ENCODE measurements around the gene MYO7A. TPM values are rescaled to one million over a fixed set of nuclear protein-coding genes. Genes with fewer than 3 reads are reported as not detected.

The MYO7A gene
- total and polyA plus RNA-seq, 2 of the 8 experiments (the other 6 are each of a cell fraction or from before 2014, with no cell fraction given), result 1.5 to 1.9 TPM

- ChIA-PET CTCF (ENCODE audit: partially characterized antibody) (interaction anchor here (1.0 to 11.6 kb wide), 11 partner anchors 13 to 359 kb away, joined by 3 to 297 read pairs (median 23); partner anchors contain the start of genes CAPN5, MYO7A and OMP), POLR2A (ENCODE audit: partially characterized antibody) (no interaction called here)
- WGBS, 2 experiments (ENCODE audit: extremely low coverage in 1 of 2, insufficient coverage in 1 of 2, insufficient read length in 1 of 2, insufficient replicate concordance in 2 of 2, low coverage in 1 of 2, low lambda C conversion rate in 2 of 2, missing lambda C conversion rate in 1 of 2), result 90% methylated on average over 29 of the region's 33 CpGs; no CpG with 5 or more reads in 1 of the 2 experiments
- H3K23ac ChIP-seq (ENCODE audit: insufficient read length), result no peak overlapping the region
- no peak overlapping the region for H2BK20ac ChIP-seq (ENCODE audit: low read length)
- no peak overlapping the region for H2BK120ac ChIP-seq (replicated peaks; ENCODE audit: low read depth, low read length)
- no peak overlapping the region for H2AK5ac ChIP-seq (ENCODE audit: low read depth, low read length)
- H3K27me3 ChIP-seq (replicated peaks in 1 of 4; ENCODE audit: control insufficient read depth in 3 of 4, extremely low read depth in 1 of 4, insufficient read depth in 3 of 4, low read length in 3 of 4), result no peaks in the 10 kb centered on the region
- H3K4me1 ChIP-seq (replicated peaks in 1 of 4; ENCODE audit: control insufficient read depth in 3 of 4, insufficient read depth in 4 of 4, low read length in 3 of 4), result peaks cover 0 to 6% (median 2%) of the 10 kb centered on the region in 4 experiments; a peak in 3 of 7 replicates
- no peak overlapping the region for H3K27ac ChIP-seq (ENCODE audit: low read depth, low read length)
- H3K9me3 ChIP-seq (ENCODE audit: insufficient read depth in 2 of 2, low read depth in 1 of 2, low read length in 1 of 2), result no peaks in the 10 kb centered on the region
- H3K4me2 ChIP-seq (ENCODE audit: insufficient read depth in 1 of 2, low read depth in 2 of 2, low read length in 2 of 2), result no peak overlapping the region
- H4K5ac ChIP-seq (ENCODE audit: insufficient read length, low read depth, low read length), result no peak overlapping the region
- H3K36me3 ChIP-seq (ENCODE audit: control insufficient read depth in 2 of 4, insufficient read depth in 4 of 4, low read length in 3 of 4), result no peaks in the 10 kb centered on the region
- TF ChIP-seq MAFK (IDR thresholded peaks at IDR 0.05; ENCODE audit: low read depth, low read length) (no peak), JUND (IDR thresholded peaks at IDR 0.05; ENCODE audit: low read length) (no peak), POU5F1 (IDR thresholded peaks at IDR 0.05; ENCODE audit: low read depth, low read length) (no peak), RNF2 (IDR thresholded peaks at IDR 0.05; ENCODE audit: borderline replicate concordance, low read depth, low read length, missing control alignments, poor library complexity, severe bottlenecking) (no peak), PHF8 (conservative IDR thresholded peaks at IDR 0.05; ENCODE audit: low read depth, low read length) (no peak), GABPA (IDR thresholded peaks at IDR 0.05; ENCODE audit: borderline replicate concordance, insufficient read depth, low read length) (no peak)
- no peak overlapping the region for H3K9ac ChIP-seq (replicated peaks in 1 of 4; ENCODE audit: extremely low read depth in 1 of 4, low read depth in 3 of 4, low read length in 3 of 4)
- no peak overlapping the region for H2AFZ ChIP-seq (ENCODE audit: low read length)
- no peak overlapping the region for H3K14ac ChIP-seq (ENCODE audit: insufficient read length)
- H4K91ac ChIP-seq (replicated peaks; ENCODE audit: insufficient read length, low read length), result no peak overlapping the region
- FAIRE-seq, result no peak
- H3K4ac ChIP-seq (replicated peaks; ENCODE audit: insufficient read length, low read depth, low read length), result no peak overlapping the region
- no peak for DNase-seq (ENCODE audit: low read depth in 1 of 2, low spot score in 2 of 2)
- no peaks in the 10 kb centered on the region for H3K23me2 ChIP-seq (ENCODE audit: low read depth, low read length)
- H4K20me1 ChIP-seq (replicated peaks in 1 of 2; ENCODE audit: control insufficient read depth in 1 of 2, insufficient read depth in 2 of 2, low read length in 2 of 2), result peaks cover 0 to 4% of the 10 kb centered on the region in 2 experiments
- no peak overlapping the region for H2BK15ac ChIP-seq (ENCODE audit: low read length)
- H3K79me2 ChIP-seq (ENCODE audit: control insufficient read depth in 1 of 2, insufficient read depth in 2 of 2, low read length in 2 of 2), result no peaks in the 10 kb centered on the region
- H3K79me1 ChIP-seq (ENCODE audit: low read depth, low read length), result no peaks in the 10 kb centered on the region
- no peak overlapping the region for H4K8ac ChIP-seq (ENCODE audit: extremely low read depth, insufficient read depth, low read length)
- no peak overlapping the region for H3K56ac ChIP-seq (replicated peaks; ENCODE audit: insufficient read length, low read depth, low read length)
- no peak overlapping the region for H2BK5ac ChIP-seq (ENCODE audit: low read depth, low read length)
- H3K18ac ChIP-seq (ENCODE audit: extremely low read depth, low read length), result no peak overlapping the region
- no peak overlapping the region for H2BK12ac ChIP-seq (ENCODE audit: low read depth, low read length)
- no peak overlapping the region for H3K4me3 ChIP-seq (ENCODE audit: extremely low read depth in 1 of 4, insufficient read depth in 2 of 4, low read depth in 3 of 4, low read length in 4 of 4)
These were observed 34.8 kb upstream of the MYO7A start for GRCh38 chr11:77093056-77093891.
